ENCODE data around the gene GABPA.

Gene GABPA

GRCh38 chr21:25813917-25814316 is 79.1 kb downstream of the GABPA start:
- no peak for DNase-seq

- no peak for DNase-seq
Measured at GRCh38 chr21:25818121-25818520, 83.3 kb downstream of the GABPA start.

- no peak for DNase-seq
Measured at GRCh38 chr21:25818551-25818950, 83.8 kb downstream of the GABPA start.

All from activated CD4-positive, alpha-beta T cell treated with anti-CD3 and anti-CD28 coated beads, Interleukin-2, amount 50 U/mL, for 4 hours (primary cell).